K562 (cell line): ENCODE measurements around the gene DENND10. TPM values are rescaled to one million over a fixed set of nuclear protein-coding genes. Genes with fewer than 3 reads are reported as not detected.

Experiments
- ATF4 ChIP-seq: fragments of 450-650 bp; formaldehyde crosslinking; IDR thresholded peaks from 2 replicates; pipeline ENCODE4 v1.4.0; 2022; ENCODE audit warnings: mild to moderate bottlenecking, moderate library complexity
- CUX1 ChIP-seq: fragments of 200-800 bp; sonication (Bioruptor generic); IDR thresholded peaks from 2 replicates; pipeline ENCODE4 v1.6.1; 2016; ENCODE audit warnings: missing genetic modification characterization, missing compliant biosample characterization
- ELF4 ChIP-seq: fragments of 450-650 bp; formaldehyde crosslinking; IDR thresholded peaks from 2 replicates; pipeline ENCODE4 v1.4.0; 2022; ENCODE audit warnings: missing genetic modification characterization
- EP300 ChIP-seq: IDR thresholded peaks from 2 replicates; pipeline ENCODE4 v1.6.1; 2012; ENCODE audit warnings: low read length, improper control_type of control experiment
- MCM7 ChIP-seq, 2 experiments: fragments of 450-650 bp; IDR thresholded peaks; 2 replicates each; pipeline ENCODE4 v1.6.1; 2016 to 2018
- MYNN ChIP-seq, 2 experiments: sonication (generic); formaldehyde crosslinking in 1 of 2; IDR thresholded peaks; 2 replicates each; pipeline versions ENCODE4 v1.5.0 to v1.6.1; 2016 to 2020; ENCODE audit warnings: antibody characterized with exemption in 1 of 2, missing genetic modification reagents in 1 of 2
- NFYB ChIP-seq: IDR thresholded peaks from 2 replicates; pipeline ENCODE4 v1.6.1; 2011; ENCODE audit warnings: mild to moderate bottlenecking, moderate library complexity; ENCODE audit not compliant: insufficient read length; ENCODE audit errors: extremely low read depth
- PHF21A ChIP-seq: fragments of 450-650 bp; IDR thresholded peaks from 2 replicates; pipeline ENCODE4 v1.6.1; 2017; ENCODE audit warnings: low read depth, borderline replicate concordance
- SIN3B ChIP-seq: fragments of 450-650 bp; IDR thresholded peaks from 2 replicates; pipeline ENCODE4 v1.6.1; 2017; ENCODE audit warnings: low read depth, mild to moderate bottlenecking, moderate library complexity
- SMARCC2 ChIP-seq: fragments of 450-650 bp; IDR thresholded peaks from 2 replicates; pipeline ENCODE4 v1.6.1; 2017; ENCODE audit warnings: antibody characterized with exemption, moderate library complexity, mild to moderate bottlenecking, low read depth
- SRSF7 ChIP-seq: fragments of 200-400 bp; formaldehyde crosslinking; optimal IDR thresholded peaks from 2 replicates; pipeline ENCODE3; 2017; ENCODE audit warnings: mild to moderate bottlenecking, low read depth, low read length
- TCF15 ChIP-seq: fragments of 250-450 bp; sonication (Bioruptor Pico); IDR thresholded peaks from 2 replicates; pipeline ENCODE4 v1.8.0; 2022; ENCODE audit warnings: moderate library complexity, mild to moderate bottlenecking, inconsistent platforms
- ZBTB2 ChIP-seq: fragments of 450-650 bp; IDR thresholded peaks from 2 replicates; pipeline ENCODE4 v1.6.1; 2016; ENCODE audit warnings: antibody characterized with exemption
- ZBTB8A ChIP-seq: fragments of 450-650 bp; IDR thresholded peaks from 2 replicates; pipeline ENCODE4 v1.6.1; 2018; ENCODE audit warnings: mild to moderate bottlenecking, moderate library complexity; ENCODE audit not compliant: partially characterized antibody
- ZNF232 ChIP-seq: sonication (generic); formaldehyde crosslinking; IDR thresholded peaks from 2 replicates; pipeline ENCODE4 v1.8.0; 2022; ENCODE audit warnings: mild to moderate bottlenecking, missing genetic modification reagents
- ZNF253 ChIP-seq: fragments of 250-450 bp; sonication (Bioruptor Pico); conservative IDR thresholded peaks from 2 replicates; pipeline ENCODE4 v1.6.1; 2021; ENCODE audit warnings: mild to moderate bottlenecking
- ZNF277 ChIP-seq: fragments of 250-450 bp; sonication (Bioruptor Pico); IDR thresholded peaks from 2 replicates; pipeline ENCODE4 v1.8.0; 2022; ENCODE audit warnings: inconsistent platforms, mild to moderate bottlenecking, moderate library complexity, borderline replicate concordance
- ZNF707 ChIP-seq: fragments of 250-450 bp; sonication (Bioruptor Pico); conservative IDR thresholded peaks from 2 replicates; pipeline ENCODE4 v1.8.0; 2022; ENCODE audit warnings: inconsistent platforms, mild to moderate bottlenecking, moderate library complexity
- polyA plus RNA-seq, 8 experiments: library from polyadenylated mRNA; depleted of rRNA in 4 of 8; stranded (reverse) in 5 of 8; unstranded in 3 of 8; fragments of >200 nt; fragmentation: Nextera tagmentation in 2 of 8; fragmentation: Illumina TruSeq in 1 of 8; extraction: Ambion mirVana in 2 of 8; extraction: Trizol in 1 of 8; gene quantifications; 2 replicates each; pipeline versions ENCODE4 v1.2.1 to v1.2.3, GENCODE V29; 2011 to 2014; ENCODE audit warnings: inconsistent platforms in 1 of 8, missing spikeins in 1 of 8
- total RNA-seq, 7 experiments: library from RNA; depleted of rRNA in 6 of 7; stranded (reverse); fragments of >200 nt in 6 of 7; fragmentation: Illumina TruSeq in 2 of 7; extraction: Trizol in 2 of 7; gene quantifications; 2 replicates each; pipeline versions ENCODE4 v1.2.1 to v1.2.3, GENCODE V29; 2011 to 2021; ENCODE audit warnings: low replicate concordance in 1 of 7

DENND10 gene
- total and polyA plus RNA-seq, 9 of the 15 experiments (the other 6 are each of a cell fraction or from before 2014, with no cell fraction given) = 9.4 to 20.0 (median 12.5) TPM

GRCh38 chr10:119165171-119166117 is 61.5 kb downstream of the DENND10 start, which contains the start of gene SFXN4 (continued):
- TF ChIP-seq TCF15 (CRISPR knock-in tag) (no peak), SMARCC2 (no peak), ATF4 (CRISPR knock-in tag) (no peak), ELF4 (no peak), ZNF232 (CRISPR knock-in tag) (no peak), ZNF277 (CRISPR knock-in tag) (no peak), SRSF7 (no peak), ZNF707 (CRISPR knock-in tag) (no peak), PHF21A (no peak), ZBTB2 (no peak), SIN3B (no peak), MCM7 (IDR thresholded peaks at IDR 0.05) (no peak), NFYB (no peak), MYNN (IDR thresholded peaks at IDR 0.05) (no peak), MYNN (CRISPR knock-in tag; IDR thresholded peaks at IDR 0.05) (no peak), EP300 (no peak), ZNF253 (CRISPR knock-in tag) (no peak), CUX1 (CRISPR knock-in tag) (no peak), ZBTB8A (no peak)
